Caco-2 (cell line): ENCODE results near the gene BICD1. TPM values are rescaled to one million over a fixed set of nuclear protein-coding genes. Genes with fewer than 3 reads are reported as not detected.

Experiments
- BruUV-seq: library from RNA; stranded (reverse); fragments of 400-500 nt; replicated peaks from 2 replicates; lab custom pipeline; 2021; lab: Mats Ljungman, UMichigan
- CTCF ChIA-PET: fragments of 300-600 bp; sonication (Branson Sonifier 250); formaldehyde crosslinking; loops from one replicate; lab custom pipeline; 2022; ENCODE audit warnings: antibody characterized with exemption; lab: Charles Lee
- POLR2A ChIA-PET: fragments of 300-600 bp; sonication (Branson Sonifier 250); formaldehyde crosslinking; loops from one replicate; lab custom pipeline; 2022; ENCODE audit warnings: antibody characterized with exemption; lab: Charles Lee
- DNase-seq, 2 experiments: peaks; one replicate each; pipeline versions ENCODE4 v3.0.0 to v3.0.0-alpha.2; 2020 to 2022
- H3K27me3 ChIP-seq: replicated peaks from 2 replicates; pipeline ENCODE4 v1.6.0; 2011; ENCODE audit warnings: low read length; ENCODE audit not compliant: control insufficient read depth, insufficient read depth
- H3K36me3 ChIP-seq: 2 replicates; pipeline ENCODE4 v1.5.1; 2011; ENCODE audit warnings: low read length; ENCODE audit not compliant: control insufficient read depth, insufficient read depth
- H3K4me1 ChIP-seq: fragments of 250-450 bp; sonication (Bioruptor Pico); 2 replicates; pipeline ENCODE4 v1.5.1; 2020; ENCODE audit warnings: mild to moderate bottlenecking
- H3K4me3 ChIP-seq: 2 replicates; pipeline ENCODE4 v1.5.1; 2011; ENCODE audit warnings: low read depth, mild to moderate bottlenecking, control low read depth, low read length
- H3K9me3 ChIP-seq: fragments of 250-450 bp; sonication (Bioruptor Pico); 2 replicates; pipeline ENCODE4 v1.5.1; 2020; ENCODE audit warnings: mild to moderate bottlenecking, moderate library complexity
- H3K27ac Mint-ChIP-seq: one replicate; pipeline ENCODE4 v1.8.0; 2022; ENCODE audit warnings: mixed read lengths; ENCODE audit not compliant: unreplicated experiment
- H3K27me3 Mint-ChIP-seq: one replicate; pipeline ENCODE4 v1.8.0; 2022; ENCODE audit warnings: mixed read lengths; ENCODE audit not compliant: insufficient read depth, unreplicated experiment
- H3K36me3 Mint-ChIP-seq: one replicate; pipeline ENCODE4 v1.8.0; 2022; ENCODE audit warnings: mild to moderate bottlenecking, mixed read lengths; ENCODE audit not compliant: insufficient read depth, unreplicated experiment
- H3K4me1 Mint-ChIP-seq: one replicate; pipeline ENCODE4 v1.8.0; 2022; ENCODE audit warnings: low read depth, mixed read lengths; ENCODE audit not compliant: unreplicated experiment
- H3K4me3 Mint-ChIP-seq: one replicate; pipeline ENCODE4 v1.8.0; 2022; ENCODE audit warnings: mild to moderate bottlenecking, moderate library complexity, mixed read lengths; ENCODE audit not compliant: unreplicated experiment
- H3K9me3 Mint-ChIP-seq: one replicate; pipeline ENCODE4 v1.8.0; 2022; ENCODE audit warnings: mixed read lengths; ENCODE audit not compliant: unreplicated experiment
- CTCF ChIP-seq, 2 experiments: fragments of 200-600 bp in 1 of 2; IDR thresholded peaks; 1 replicate in 1 of 2; 2 replicates in 1 of 2; pipeline versions ENCODE4 v1.5.1 to v1.8.0; 2011 to 2022; ENCODE audit warnings: antibody characterized with exemption in 1 of 2, control low read depth in 1 of 2, inconsistent platforms in 1 of 2, low read depth in 1 of 2, low read length in 1 of 2, mild to moderate bottlenecking in 1 of 2, moderate library complexity in 1 of 2; ENCODE audit not compliant: insufficient read depth in 1 of 2, severe bottlenecking in 1 of 2, unreplicated experiment in 1 of 2
- intact Hi-C: fragments of 100-400 bp; cut with micrococcal nuclease; formaldehyde crosslinking; loops from one replicate; pipeline ENCODE4 v1.10.0; 2022; ENCODE audit not compliant: unreplicated experiment
- total RNA-seq: library from RNA; stranded (reverse); gene quantifications from 2 replicates; pipeline ENCODE4 v1.2.3, GENCODE V29; 2022

The BICD1 gene
- total RNA-seq, 1 experiment from 2014 or later, result 36.2 TPM

DNA sequence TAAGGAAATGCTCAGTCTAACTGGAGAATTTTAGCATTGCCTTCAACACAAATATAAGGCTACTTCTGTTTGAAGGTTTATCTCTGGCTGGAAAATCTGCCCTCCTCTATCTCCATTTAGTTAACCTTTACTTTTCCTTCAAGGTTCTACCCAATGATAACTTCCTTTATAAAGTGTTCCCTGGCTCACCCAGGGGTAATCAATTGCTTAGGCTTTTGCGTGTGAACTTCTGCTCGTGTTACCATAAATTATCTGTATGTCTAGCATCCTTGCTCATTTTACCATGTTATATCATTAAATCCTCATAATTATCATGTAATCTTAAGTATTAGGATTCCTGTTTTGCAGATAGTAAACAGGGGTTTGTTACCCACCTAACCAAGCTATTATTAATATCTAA, 178.4 kb downstream of the BICD1 start:
- H3K4me3 Mint-ChIP-seq, result no peak overlapping the region
- intact Hi-C loops, result no loop called here
- H3K4me3 ChIP-seq, result no peak overlapping the region
- no peaks in the 10 kb centered on the region for H3K36me3 Mint-ChIP-seq
- no TSS peak for BruUV-seq
- H3K36me3 ChIP-seq, result no peaks in the 10 kb centered on the region
- no peaks in the 10 kb centered on the region for H3K27me3 ChIP-seq
- H3K4me1 ChIP-seq, result peaks cover 24% of the 10 kb centered on the region
- H3K4me1 Mint-ChIP-seq, result peaks cover 19% of the 10 kb centered on the region
- no peak for DNase-seq
- H3K27me3 Mint-ChIP-seq, result no peaks in the 10 kb centered on the region
- peaks cover 13% of the 10 kb centered on the region for H3K9me3 ChIP-seq
- CTCF ChIA-PET, result no interaction called here
- no peaks in the 10 kb centered on the region for H3K9me3 Mint-ChIP-seq
- POLR2A ChIA-PET, result no interaction called here
- no peak overlapping the region for H3K27ac Mint-ChIP-seq
- TF ChIP-seq CTCF (IDR thresholded peaks at IDR 0.05; ENCODE audit: insufficient read depth in 1 of 2, low read depth in 1 of 2, low read length in 1 of 2, severe bottlenecking in 1 of 2, unreplicated experiment in 1 of 2), result no peak

- Histone ChIP-seq H3K4me3 (no peak overlapping the region), H3K27me3 (no peaks in the 10 kb centered on the region), H3K4me1 (peaks cover 29% of the 10 kb centered on the region), H3K9me3 (peaks cover 13% of the 10 kb centered on the region), H3K36me3 (no peaks in the 10 kb centered on the region)
- POLR2A ChIA-PET, result no interaction called here
- Mint-ChIP-seq H3K27ac (no peak overlapping the region), H3K36me3 (no peaks in the 10 kb centered on the region), H3K4me1 (peaks cover 20% of the 10 kb centered on the region), H3K9me3 (no peaks in the 10 kb centered on the region), H3K27me3 (no peaks in the 10 kb centered on the region), H3K4me3 (no peak overlapping the region)
- no TSS peak for BruUV-seq
- intact Hi-C loops, result no loop called here
- CTCF ChIA-PET, result no interaction called here
- TF ChIP-seq CTCF (IDR thresholded peaks at IDR 0.05; ENCODE audit: insufficient read depth in 1 of 2, low read depth in 1 of 2, low read length in 1 of 2, severe bottlenecking in 1 of 2, unreplicated experiment in 1 of 2), result no peak
- no peak for DNase-seq
Measured at GRCh38 chr12:32285489-32285888, 178.8 kb downstream of the BICD1 start.

DNA sequence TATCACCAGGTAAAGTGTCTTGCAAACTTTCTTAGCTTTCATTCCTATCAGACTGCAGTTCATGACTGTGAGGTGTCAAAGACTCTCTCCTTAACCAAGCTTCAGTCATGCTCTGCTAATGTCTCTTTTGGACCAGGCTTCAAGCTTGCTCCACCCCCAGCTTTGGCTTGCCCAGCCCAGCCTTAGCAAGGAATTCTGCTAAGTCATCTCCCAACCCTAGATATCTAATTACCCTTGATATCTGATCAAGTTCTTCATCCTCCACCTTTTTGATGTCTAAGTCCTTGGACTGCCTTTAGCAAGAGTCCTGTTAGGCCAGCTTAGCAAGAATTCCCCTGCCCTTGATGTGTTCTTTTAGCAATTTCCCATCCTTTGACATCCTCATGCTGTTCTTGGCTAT, 183.8 kb downstream of the BICD1 start:
- no TSS peak for BruUV-seq
- Histone ChIP-seq H3K4me1 (peaks cover 22% of the 10 kb centered on the region), H3K4me3 (no peak overlapping the region), H3K36me3 (no peaks in the 10 kb centered on the region), H3K9me3 (peaks cover 13% of the 10 kb centered on the region), H3K27me3 (no peaks in the 10 kb centered on the region)
- TF ChIP-seq CTCF (IDR thresholded peaks at IDR 0.05; ENCODE audit: insufficient read depth in 1 of 2, low read depth in 1 of 2, low read length in 1 of 2, severe bottlenecking in 1 of 2, unreplicated experiment in 1 of 2), result no peak
- Mint-ChIP-seq H3K27me3 (no peaks in the 10 kb centered on the region), H3K36me3 (no peaks in the 10 kb centered on the region), H3K27ac (peak overlapping the region; percentile 79), H3K9me3 (no peaks in the 10 kb centered on the region), H3K4me3 (peak overlapping the region; percentile 14), H3K4me1 (peaks cover 27% of the 10 kb centered on the region)
- intact Hi-C loops, result loop anchor here (1.0 kb wide), 1 partner anchor 19 kb away; no protein-coding TSS in a partner anchor
- ChIA-PET CTCF (interaction anchor here (0.6 to 1.3 kb wide), 7 partner anchors 9 to 637 kb away, joined by 3 to 6 read pairs (median 3); no protein-coding TSS in a partner anchor), POLR2A (interaction anchor here (0.5 to 0.7 kb wide), 2 partner anchors 9 to 18 kb away, joined by 3 read pairs; no protein-coding TSS in a partner anchor)
- peak; percentile 72 to 77 for DNase-seq
